Measurements from ENCODE around the gene AGPAT4.

GRCh38 chr6:161225681-161226008 is 48.2 kb downstream of the AGPAT4 start:
- TF ChIP-seq CTCF (conservative IDR thresholded peaks at IDR 0.05; ENCODE audit: low read depth, low read length) (no peak), EZH2 (IDR thresholded peaks at IDR 0.05; ENCODE audit: borderline replicate concordance, low read depth, low read length, poor library complexity, severe bottlenecking) (no peak)

Measured in A673 (cell line).